ENCODE results near the gene JMJD1C.

DNA sequence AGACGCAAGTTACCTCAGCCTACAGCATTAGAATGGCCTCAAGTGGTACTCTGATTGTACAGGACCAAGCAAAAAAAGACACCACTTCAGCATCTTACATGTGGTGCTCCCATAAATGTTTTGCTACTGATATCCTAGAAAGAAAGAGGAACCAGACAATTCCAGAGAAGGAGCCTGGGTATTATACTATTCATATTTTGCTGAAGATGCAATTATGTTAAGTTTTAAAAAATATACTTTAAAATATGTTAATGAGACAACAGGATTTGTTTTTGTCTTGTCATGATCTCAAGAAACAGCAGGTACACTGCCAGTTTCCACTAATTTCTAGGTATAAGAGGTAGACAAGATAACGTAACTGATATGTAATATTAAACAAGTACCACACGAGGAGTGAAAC lies 92.6 kb downstream of the JMJD1C start:
- TF ChIP-seq, protein P1, sequence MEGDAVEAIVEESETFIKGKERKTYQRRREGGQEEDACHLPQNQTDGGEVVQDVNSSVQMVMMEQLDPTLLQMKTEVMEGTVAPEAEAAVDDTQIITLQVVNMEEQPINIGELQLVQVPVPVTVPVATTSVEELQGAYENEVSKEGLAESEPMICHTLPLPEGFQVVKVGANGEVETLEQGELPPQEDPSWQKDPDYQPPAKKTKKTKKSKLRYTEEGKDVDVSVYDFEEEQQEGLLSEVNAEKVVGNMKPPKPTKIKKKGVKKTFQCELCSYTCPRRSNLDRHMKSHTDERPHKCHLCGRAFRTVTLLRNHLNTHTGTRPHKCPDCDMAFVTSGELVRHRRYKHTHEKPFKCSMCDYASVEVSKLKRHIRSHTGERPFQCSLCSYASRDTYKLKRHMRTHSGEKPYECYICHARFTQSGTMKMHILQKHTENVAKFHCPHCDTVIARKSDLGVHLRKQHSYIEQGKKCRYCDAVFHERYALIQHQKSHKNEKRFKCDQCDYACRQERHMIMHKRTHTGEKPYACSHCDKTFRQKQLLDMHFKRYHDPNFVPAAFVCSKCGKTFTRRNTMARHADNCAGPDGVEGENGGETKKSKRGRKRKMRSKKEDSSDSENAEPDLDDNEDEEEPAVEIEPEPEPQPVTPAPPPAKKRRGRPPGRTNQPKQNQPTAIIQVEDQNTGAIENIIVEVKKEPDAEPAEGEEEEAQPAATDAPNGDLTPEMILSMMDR (IDR thresholded peaks at IDR 0.05), result no peak
- TF ChIP-seq EZH2 (IDR thresholded peaks at IDR 0.05), result no peak
